ENCODE results near the gene POLR2E.

POLR2E gene

DNA sequence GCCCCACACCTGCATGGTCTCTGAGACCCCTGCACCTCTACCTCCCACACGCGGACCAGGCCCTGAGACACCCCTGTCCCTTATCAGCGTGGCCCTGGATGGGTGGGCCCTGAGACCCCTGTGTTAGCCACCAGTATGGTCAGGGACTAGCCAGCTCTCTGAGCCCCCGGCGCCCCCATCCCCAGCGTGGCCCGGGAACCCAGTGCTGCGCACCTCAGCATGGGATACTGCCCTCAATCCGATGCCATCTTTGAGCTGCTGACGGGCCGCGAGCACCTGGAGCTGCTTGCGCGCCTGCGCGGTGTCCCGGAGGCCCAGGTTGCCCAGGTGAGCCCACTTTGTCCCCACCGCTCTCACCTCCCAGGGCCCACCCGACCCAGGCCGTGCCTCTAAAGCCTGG, 33.2 kb downstream of the POLR2E start:
- Histone ChIP-seq H3K27me3 (ENCODE audit: control insufficient read depth, insufficient read depth, low read length) (no peaks in the 10 kb centered on the region), H3K9me3 (ENCODE audit: control insufficient read depth, insufficient read depth, low read length) (peaks cover 7% of the 10 kb centered on the region), H3K36me3 (ENCODE audit: control insufficient read depth, insufficient read depth, low read length) (peaks cover 5% of the 10 kb centered on the region; the same call in 1 of the 2 replicates), H3K4me3 (ENCODE audit: low read length) (no peak overlapping the region), H3K27ac (ENCODE audit: low read length) (no peak overlapping the region), H3K4me1 (ENCODE audit: control insufficient read depth, insufficient read depth, low read length) (peaks cover 8% of the 10 kb centered on the region)
- no CpG with 5 or more reads among the region's 20 CpGs for WGBS (ENCODE audit: insufficient coverage, insufficient read length)
- DNase-seq (ENCODE audit: low read depth, low spot score) = no peak

DNA sequence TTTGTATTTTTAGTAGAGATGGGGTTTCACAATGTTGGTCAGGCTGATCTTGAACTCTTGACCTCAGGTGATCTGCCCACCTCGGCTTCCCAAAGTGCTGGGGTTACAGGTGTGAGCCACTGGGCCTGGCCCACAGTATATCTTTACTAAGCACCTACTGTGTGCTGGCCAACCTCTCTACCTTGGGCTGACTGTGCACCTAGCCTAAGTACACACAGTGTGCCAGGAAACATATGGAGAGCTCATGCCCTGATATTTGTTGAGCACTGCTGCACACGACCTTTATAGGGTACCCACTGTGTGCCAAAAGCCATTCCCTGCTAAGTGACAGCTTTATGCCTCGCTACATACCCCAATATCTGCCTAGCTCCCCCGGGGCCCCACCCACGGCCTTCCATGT, 34.5 kb downstream of the POLR2E start:
- WGBS (ENCODE audit: insufficient coverage, insufficient read length) = no CpG with 5 or more reads among the region's 5 CpGs
- no peak overlapping the region for H3K4me3 ChIP-seq (ENCODE audit: low read length)
- peaks cover 12% of the 10 kb centered on the region for H3K9me3 ChIP-seq (ENCODE audit: control insufficient read depth, insufficient read depth, low read length)
- no peak overlapping the region for H3K27ac ChIP-seq (ENCODE audit: low read length)
- no peaks in the 10 kb centered on the region for H3K27me3 ChIP-seq (ENCODE audit: control insufficient read depth, insufficient read depth, low read length)
- peaks cover 6% of the 10 kb centered on the region for H3K4me1 ChIP-seq (ENCODE audit: control insufficient read depth, insufficient read depth, low read length)
- peaks cover 13% of the 10 kb centered on the region; the same call in 1 of the 2 replicates for H3K36me3 ChIP-seq (ENCODE audit: control insufficient read depth, insufficient read depth, low read length)
- no peak for DNase-seq (ENCODE audit: low read depth, low spot score)

DNA sequence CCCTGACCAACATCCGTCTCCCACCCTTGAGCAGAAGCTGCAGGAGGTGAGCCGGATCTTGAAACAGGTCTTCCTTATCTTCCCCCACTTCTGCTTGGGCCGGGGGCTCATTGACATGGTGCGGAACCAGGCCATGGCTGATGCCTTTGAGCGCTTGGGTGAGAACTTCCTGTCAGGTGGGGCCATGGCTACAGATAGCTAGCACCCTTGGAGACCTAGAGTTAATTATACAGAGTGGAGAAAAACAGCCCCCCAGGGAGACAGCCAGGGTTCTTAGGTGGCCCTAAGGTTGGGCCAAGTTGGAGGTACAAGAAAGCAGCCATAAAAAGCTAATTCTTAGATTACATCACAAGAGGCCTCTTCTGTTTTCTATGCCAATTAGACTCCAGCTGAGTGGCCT, 37.1 kb downstream of the POLR2E start:
- peaks cover 12% of the 10 kb centered on the region for H3K9me3 ChIP-seq (ENCODE audit: control insufficient read depth, insufficient read depth, low read length)
- no peaks in the 10 kb centered on the region for H3K27me3 ChIP-seq (ENCODE audit: control insufficient read depth, insufficient read depth, low read length)
- no peak overlapping the region for H3K4me3 ChIP-seq (ENCODE audit: low read length)
- H3K4me1 ChIP-seq (ENCODE audit: control insufficient read depth, insufficient read depth, low read length) = no peaks in the 10 kb centered on the region; the same call in 1 of the 2 replicates
- no peak for DNase-seq (ENCODE audit: low read depth, low spot score)
- H3K27ac ChIP-seq (ENCODE audit: low read length) = no peak overlapping the region
- H3K36me3 ChIP-seq (ENCODE audit: control insufficient read depth, insufficient read depth, low read length) = peaks cover 13% of the 10 kb centered on the region; the same call in 1 of the 2 replicates
- WGBS (ENCODE audit: insufficient coverage, insufficient read length) = no CpG with 5 or more reads among the region's 5 CpGs

DNA sequence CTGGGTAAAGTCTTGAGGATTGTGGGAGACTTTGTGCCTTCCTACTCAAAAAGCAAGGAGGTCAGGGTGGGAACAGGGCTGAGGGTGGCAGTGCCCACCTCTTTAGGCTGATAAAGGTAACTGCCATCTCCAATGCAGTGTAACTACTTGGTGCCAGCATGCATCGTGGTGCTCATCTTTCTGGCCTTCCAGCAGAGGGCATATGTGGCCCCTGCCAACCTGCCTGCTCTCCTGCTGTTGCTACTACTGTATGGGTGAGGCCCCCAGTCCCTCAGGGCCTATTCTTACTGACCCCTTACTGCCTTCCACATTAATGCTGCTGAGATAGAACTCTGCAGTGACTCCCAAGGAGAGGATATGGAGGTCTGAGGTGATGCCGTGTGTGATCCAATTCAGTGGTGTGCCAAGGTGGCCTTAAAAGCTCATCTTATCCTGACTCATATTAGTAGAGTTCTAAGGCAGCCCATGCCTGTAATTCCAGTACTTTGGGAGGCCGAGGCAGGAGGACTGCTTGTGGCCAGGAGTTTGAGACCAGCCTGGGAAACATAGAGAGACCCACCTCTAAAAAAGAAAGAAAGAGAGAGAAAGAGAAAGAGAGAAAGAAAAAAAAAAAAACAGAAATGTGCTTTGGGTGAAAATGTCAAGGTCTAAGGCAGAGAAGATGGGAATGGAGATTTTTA, 37.9 kb downstream of the POLR2E start:
- no CpG with 5 or more reads among the region's 3 CpGs for WGBS (ENCODE audit: insufficient coverage, insufficient read length)
- Histone ChIP-seq H3K9me3 (ENCODE audit: control insufficient read depth, insufficient read depth, low read length) (peaks cover 12% of the 10 kb centered on the region), H3K4me1 (ENCODE audit: control insufficient read depth, insufficient read depth, low read length) (no peaks in the 10 kb centered on the region; the same call in 1 of the 2 replicates), H3K27ac (ENCODE audit: low read length) (no peak overlapping the region), H3K36me3 (ENCODE audit: control insufficient read depth, insufficient read depth, low read length) (peaks cover 13% of the 10 kb centered on the region; the same call in 1 of the 2 replicates), H3K4me3 (ENCODE audit: low read length) (no peak overlapping the region), H3K27me3 (ENCODE audit: control insufficient read depth, insufficient read depth, low read length) (no peaks in the 10 kb centered on the region)
- DNase-seq (ENCODE audit: low read depth, low spot score) = no peak

DNA sequence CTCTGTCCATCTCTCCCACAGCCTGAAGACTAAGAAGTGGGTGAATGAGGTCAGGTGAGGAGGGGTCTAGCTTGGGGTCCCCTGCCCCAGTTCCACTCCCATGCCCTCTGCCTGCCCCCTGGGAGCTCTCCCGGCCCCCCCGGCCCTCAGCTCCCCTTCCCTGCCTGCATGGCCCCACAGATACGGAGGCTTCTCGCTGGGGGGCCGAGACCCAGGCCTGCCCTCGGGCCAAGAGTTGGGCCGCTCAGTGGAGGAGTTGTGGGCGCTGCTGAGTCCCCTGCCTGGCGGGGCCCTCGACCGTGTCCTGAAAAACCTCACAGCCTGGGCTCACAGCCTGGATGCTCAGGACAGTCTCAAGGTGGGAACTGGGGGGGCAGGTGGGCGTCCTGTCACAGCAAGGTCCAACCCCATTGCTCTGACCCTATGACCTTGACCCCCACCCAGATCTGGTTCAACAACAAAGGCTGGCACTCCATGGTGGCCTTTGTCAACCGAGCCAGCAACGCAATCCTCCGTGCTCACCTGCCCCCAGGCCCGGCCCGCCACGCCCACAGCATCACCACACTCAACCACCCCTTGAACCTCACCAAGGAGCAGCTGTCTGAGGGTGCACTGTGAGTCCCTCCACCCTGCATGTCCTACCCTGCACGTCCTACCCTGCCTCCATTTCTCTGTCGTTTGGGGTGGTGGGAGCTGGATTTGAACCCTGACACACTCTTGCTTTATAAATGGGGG, 39.1 kb downstream of the POLR2E start:
- WGBS (ENCODE audit: insufficient coverage, insufficient read length) = no CpG with 5 or more reads among the region's 20 CpGs

DNA sequence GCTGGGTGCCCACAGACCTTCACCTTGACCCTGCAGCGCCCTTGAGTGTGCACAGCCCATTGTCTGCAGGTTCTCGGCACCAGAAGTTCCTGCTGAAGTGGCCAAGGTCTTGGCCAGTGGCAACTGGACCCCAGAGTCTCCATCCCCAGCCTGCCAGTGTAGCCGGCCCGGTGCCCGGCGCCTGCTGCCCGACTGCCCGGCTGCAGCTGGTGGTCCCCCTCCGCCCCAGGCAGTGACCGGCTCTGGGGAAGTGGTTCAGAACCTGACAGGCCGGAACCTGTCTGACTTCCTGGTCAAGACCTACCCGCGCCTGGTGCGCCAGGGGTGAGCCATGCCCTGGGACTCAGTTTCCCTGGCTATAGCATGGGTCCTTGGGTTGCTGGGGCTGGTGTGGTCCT, 40.1 kb downstream of the POLR2E start:
- no peaks in the 10 kb centered on the region for H3K4me1 ChIP-seq (ENCODE audit: control insufficient read depth, insufficient read depth, low read length)
- peaks cover 12% of the 10 kb centered on the region for H3K9me3 ChIP-seq (ENCODE audit: control insufficient read depth, insufficient read depth, low read length)
- H3K4me3 ChIP-seq (ENCODE audit: low read length) = no peak overlapping the region
- H3K36me3 ChIP-seq (ENCODE audit: control insufficient read depth, insufficient read depth, low read length) = peaks cover 13% of the 10 kb centered on the region; the same call in 1 of the 2 replicates
- no peak for DNase-seq (ENCODE audit: low read depth, low spot score)
- no peak overlapping the region for H3K27ac ChIP-seq (ENCODE audit: low read length)
- no CpG with 5 or more reads among the region's 14 CpGs for WGBS (ENCODE audit: insufficient coverage, insufficient read length)
- H3K27me3 ChIP-seq (ENCODE audit: control insufficient read depth, insufficient read depth, low read length) = no peaks in the 10 kb centered on the region

More for the DNA sequence above, 39.1 kb downstream of the POLR2E start:
- H3K4me3 ChIP-seq (ENCODE audit: low read length) = no peak overlapping the region
- H3K36me3 ChIP-seq (ENCODE audit: control insufficient read depth, insufficient read depth, low read length) = peaks cover 13% of the 10 kb centered on the region; the same call in 1 of the 2 replicates
- no peaks in the 10 kb centered on the region for H3K4me1 ChIP-seq (ENCODE audit: control insufficient read depth, insufficient read depth, low read length)
- peaks cover 12% of the 10 kb centered on the region for H3K9me3 ChIP-seq (ENCODE audit: control insufficient read depth, insufficient read depth, low read length)
- no peak for DNase-seq (ENCODE audit: low read depth, low spot score)
- H3K27me3 ChIP-seq (ENCODE audit: control insufficient read depth, insufficient read depth, low read length) = no peaks in the 10 kb centered on the region
- H3K27ac ChIP-seq (ENCODE audit: low read length) = no peak overlapping the region

DNA sequence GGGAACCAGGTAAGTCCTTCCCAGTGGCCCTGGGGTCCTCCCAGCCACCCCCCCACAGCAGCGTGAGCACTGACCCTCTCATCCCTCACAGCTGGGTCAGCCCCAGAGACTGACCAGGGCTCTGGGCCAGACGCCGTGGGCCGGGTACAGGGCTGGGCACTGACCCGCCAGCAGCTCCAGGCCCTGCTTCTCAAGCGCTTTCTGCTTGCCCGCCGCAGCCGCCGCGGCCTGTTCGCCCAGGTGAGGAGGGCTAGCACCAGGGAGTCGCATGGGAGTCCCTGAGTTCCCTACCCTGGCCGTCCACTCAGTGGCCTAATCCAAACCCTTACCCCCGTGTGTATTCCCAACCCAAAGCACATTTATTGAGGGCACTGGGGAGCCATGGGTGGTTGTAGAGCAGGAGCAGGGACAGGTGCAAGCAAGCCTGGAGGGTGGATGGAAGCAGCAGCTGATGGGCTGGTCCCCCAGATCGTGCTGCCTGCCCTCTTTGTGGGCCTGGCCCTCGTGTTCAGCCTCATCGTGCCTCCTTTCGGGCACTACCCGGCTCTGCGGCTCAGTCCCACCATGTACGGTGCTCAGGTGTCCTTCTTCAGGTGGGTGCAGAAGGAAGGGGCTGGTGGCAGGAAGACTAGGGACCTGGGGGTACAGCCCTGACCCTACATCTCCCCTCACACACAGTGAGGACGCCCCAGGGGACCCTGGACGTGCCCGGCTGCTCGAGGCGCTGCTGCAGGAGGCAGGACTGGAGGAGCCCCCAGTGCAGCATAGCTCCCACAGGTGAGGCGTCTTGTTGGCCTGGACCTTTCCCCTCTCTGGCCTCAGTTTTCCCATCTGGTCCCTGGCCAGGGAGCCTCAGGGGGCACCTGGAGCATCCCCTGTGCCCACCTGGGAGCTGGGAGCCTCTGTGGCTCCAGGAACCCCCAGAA, 40.8 kb downstream of the POLR2E start:
- no peak overlapping the region for H3K27ac ChIP-seq (ENCODE audit: low read length)
- peaks cover 13% of the 10 kb centered on the region; the same call in 1 of the 2 replicates for H3K36me3 ChIP-seq (ENCODE audit: control insufficient read depth, insufficient read depth, low read length)
- DNase-seq (ENCODE audit: low read depth, low spot score) = no peak
- H3K4me3 ChIP-seq (ENCODE audit: low read length) = no peak overlapping the region
- no peaks in the 10 kb centered on the region for H3K4me1 ChIP-seq (ENCODE audit: control insufficient read depth, insufficient read depth, low read length)
- peaks cover 12% of the 10 kb centered on the region for H3K9me3 ChIP-seq (ENCODE audit: control insufficient read depth, insufficient read depth, low read length)
- H3K27me3 ChIP-seq (ENCODE audit: control insufficient read depth, insufficient read depth, low read length) = no peaks in the 10 kb centered on the region
- WGBS (ENCODE audit: insufficient coverage, insufficient read length) = no CpG with 5 or more reads among the region's 28 CpGs

DNA sequence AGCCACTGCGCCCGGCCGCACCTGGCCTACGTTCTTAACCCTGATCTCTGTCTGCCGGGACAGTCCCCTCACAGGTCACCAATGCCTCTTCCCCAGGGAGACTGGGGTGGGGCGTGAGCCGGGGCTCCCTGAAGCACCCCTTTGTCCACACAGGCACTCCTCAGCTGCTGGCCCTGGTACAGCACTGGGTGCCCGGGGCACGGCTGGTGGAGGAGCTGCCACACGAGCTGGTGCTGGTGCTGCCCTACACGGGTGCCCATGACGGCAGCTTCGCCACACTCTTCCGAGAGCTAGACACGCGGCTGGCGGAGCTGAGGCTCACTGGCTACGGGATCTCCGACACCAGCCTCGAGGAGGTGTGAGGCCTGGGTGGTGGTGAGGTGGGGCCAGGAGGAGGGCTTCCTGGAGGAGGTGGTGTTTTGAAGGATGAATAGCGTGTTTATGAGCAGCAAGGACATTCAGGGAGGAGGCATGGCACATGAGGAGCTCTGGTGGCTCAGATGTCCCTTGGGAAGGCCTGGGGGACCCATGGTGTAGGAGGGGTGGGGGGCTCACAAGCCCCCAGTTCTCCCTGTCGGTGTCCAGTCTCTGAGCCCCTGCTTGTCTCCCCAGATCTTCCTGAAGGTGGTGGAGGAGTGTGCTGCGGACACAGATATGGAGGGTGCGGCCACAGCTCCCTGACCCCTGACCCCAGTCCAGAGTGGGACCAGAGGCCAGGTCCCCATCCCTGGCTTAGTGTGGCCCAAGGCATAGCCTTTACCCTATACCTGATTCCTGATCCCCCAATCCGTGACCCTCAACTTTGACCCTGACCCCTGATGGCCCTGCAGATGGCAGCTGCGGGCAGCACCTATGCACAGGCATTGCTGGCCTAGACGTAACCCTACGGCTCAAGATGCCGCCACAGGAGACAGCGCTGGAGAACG, 41.7 kb downstream of the POLR2E start:
- no peaks in the 10 kb centered on the region for H3K4me1 ChIP-seq (ENCODE audit: control insufficient read depth, insufficient read depth, low read length)
- no peaks in the 10 kb centered on the region for H3K27me3 ChIP-seq (ENCODE audit: control insufficient read depth, insufficient read depth, low read length)
- DNase-seq (ENCODE audit: low read depth, low spot score) = no peak
- WGBS (ENCODE audit: insufficient coverage, insufficient read length) = no CpG with 5 or more reads among the region's 31 CpGs
- peaks cover 10% of the 10 kb centered on the region; the same call in 1 of the 2 replicates for H3K36me3 ChIP-seq (ENCODE audit: control insufficient read depth, insufficient read depth, low read length)
- no peak overlapping the region for H3K27ac ChIP-seq (ENCODE audit: low read length)
- no peak overlapping the region for H3K4me3 ChIP-seq (ENCODE audit: low read length)
- peaks cover 9% of the 10 kb centered on the region for H3K9me3 ChIP-seq (ENCODE audit: control insufficient read depth, insufficient read depth, low read length)

DNA sequence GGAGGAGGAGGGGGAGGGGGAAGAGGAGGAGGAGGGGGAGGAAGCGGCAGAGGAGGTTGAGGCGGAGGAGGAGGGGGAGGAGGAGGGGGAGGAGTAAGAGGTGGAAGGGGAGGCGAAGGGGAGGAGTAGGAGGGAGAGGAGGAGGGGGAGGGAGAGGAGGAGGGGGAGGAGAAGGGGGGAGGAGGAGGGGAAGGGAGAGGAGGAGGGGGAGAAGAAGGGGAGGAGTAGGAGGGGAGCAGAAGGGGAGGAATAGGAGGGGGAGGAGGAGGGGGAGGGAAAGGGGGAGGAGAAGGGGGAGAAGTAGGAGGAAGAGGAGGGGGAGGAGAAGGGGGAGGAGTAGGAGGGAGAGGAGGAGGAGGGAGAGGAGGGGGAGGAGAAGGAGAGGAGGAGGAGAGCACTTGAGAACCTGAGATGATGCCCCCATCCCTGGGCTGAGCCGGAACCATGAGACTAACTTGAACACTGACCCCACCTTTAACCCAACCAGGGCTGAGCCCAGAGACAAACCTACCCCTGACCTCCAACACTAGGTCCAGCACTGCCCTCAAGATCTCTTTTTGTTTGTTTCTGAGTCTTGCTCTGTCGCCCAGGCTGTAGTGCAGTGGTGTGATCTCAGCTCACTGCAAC, 42.7 kb downstream of the POLR2E start:
- Histone ChIP-seq H3K9me3 (ENCODE audit: control insufficient read depth, insufficient read depth, low read length) (peaks cover 9% of the 10 kb centered on the region), H3K27ac (ENCODE audit: low read length) (no peak overlapping the region)

More for the DNA sequence above, 42.7 kb downstream of the POLR2E start:
- Histone ChIP-seq H3K27me3 (ENCODE audit: control insufficient read depth, insufficient read depth, low read length) (no peaks in the 10 kb centered on the region), H3K4me3 (ENCODE audit: low read length) (no peak overlapping the region), H3K36me3 (ENCODE audit: control insufficient read depth, insufficient read depth, low read length) (peaks cover 10% of the 10 kb centered on the region), H3K4me1 (ENCODE audit: control insufficient read depth, insufficient read depth, low read length) (no peaks in the 10 kb centered on the region)
- WGBS (ENCODE audit: insufficient coverage, insufficient read length) = 89% methylated on average over 1 of the region's 5 CpGs
- DNase-seq (ENCODE audit: low read depth, low spot score) = no peak

Measured in iPS DF 6.9 (cell line).